SK-N-MC (cell line): ENCODE results near the gene MEGF8.

ENCODE experiments used
- DNase-seq: peaks from one replicate; pipeline ENCODE4 v3.0.0-alpha.2; 2011; ENCODE audit warnings: low read depth, low spot score
- H3K27ac ChIP-seq: fragments of 200-600 bp; sonication (generic); 2 replicates; pipeline ENCODE4 v1.5.1; 2016; ENCODE audit warnings: mixed run types
- H3K36me3 ChIP-seq: fragments of 200-600 bp; sonication (generic); 2 replicates; pipeline ENCODE4 v1.6.1; 2017; ENCODE audit warnings: antibody characterized with exemption, low read length, mixed read lengths; ENCODE audit not compliant: insufficient read depth
- H3K4me3 ChIP-seq: fragments of 200-600 bp; sonication (generic); 2 replicates; pipeline ENCODE4 v1.5.1; 2016
- H3K9ac ChIP-seq: fragments of 200-600 bp; sonication (generic); 2 replicates; pipeline ENCODE4 v1.8.0; 2017; ENCODE audit warnings: mixed run types, mixed read lengths; ENCODE audit not compliant: insufficient read length
- H3K9me3 ChIP-seq: fragments of 200-600 bp; sonication (generic); 2 replicates; pipeline ENCODE4 v1.6.1; 2017; ENCODE audit warnings: low read depth, mild to moderate bottlenecking, antibody characterized with exemption, low read length, moderate library complexity, mixed read lengths
- EZH2 ChIP-seq: fragments of 200-600 bp; sonication (generic); IDR thresholded peaks from one replicate; pipeline ENCODE4 v1.6.1; 2017; ENCODE audit warnings: antibody characterized with exemption
- FOXP2 ChIP-seq: optimal IDR thresholded peaks from 2 replicates; pipeline ENCODE3; 2011; ENCODE audit warnings: mild to moderate bottlenecking, moderate library complexity; ENCODE audit not compliant: insufficient read depth; ENCODE audit errors: extremely low read length, control extremely low read depth
- POLR2AphosphoS5 ChIP-seq: IDR thresholded peaks from 2 replicates; pipeline ENCODE4 v1.6.1; 2012; ENCODE audit warnings: mild to moderate bottlenecking, low read depth, low read length, borderline replicate concordance

MEGF8 gene

GRCh38 chr19:42343344-42344110 lies 18.1 kb downstream of the MEGF8 start:
- TF ChIP-seq POLR2AphosphoS5, result no peak
- no peak for TF ChIP-seq FOXP2
- no peak for TF ChIP-seq EZH2
- Histone ChIP-seq H3K27ac (no peak overlapping the region), H3K9ac (no peak overlapping the region), H3K36me3 (peaks cover 5% of the 10 kb centered on the region; the same call in 1 of the 2 replicates), H3K4me3 (no peak overlapping the region), H3K9me3 (no peaks in the 10 kb centered on the region)
- no peak for DNase-seq

GRCh38 chr19:42344336-42344893 lies 19.0 kb downstream of the MEGF8 start:
- H3K4me3 ChIP-seq, result no peak overlapping the region
- H3K36me3 ChIP-seq, result peaks cover 5% of the 10 kb centered on the region; the same call in 1 of the 2 replicates
- TF ChIP-seq EZH2 (no peak), FOXP2 (no peak), POLR2AphosphoS5 (no peak)
- no peak for DNase-seq
- no peak overlapping the region for H3K9ac ChIP-seq
- H3K27ac ChIP-seq, result no peak overlapping the region; the same call in 1 of the 2 replicates
- no peaks in the 10 kb centered on the region for H3K9me3 ChIP-seq

DNA sequence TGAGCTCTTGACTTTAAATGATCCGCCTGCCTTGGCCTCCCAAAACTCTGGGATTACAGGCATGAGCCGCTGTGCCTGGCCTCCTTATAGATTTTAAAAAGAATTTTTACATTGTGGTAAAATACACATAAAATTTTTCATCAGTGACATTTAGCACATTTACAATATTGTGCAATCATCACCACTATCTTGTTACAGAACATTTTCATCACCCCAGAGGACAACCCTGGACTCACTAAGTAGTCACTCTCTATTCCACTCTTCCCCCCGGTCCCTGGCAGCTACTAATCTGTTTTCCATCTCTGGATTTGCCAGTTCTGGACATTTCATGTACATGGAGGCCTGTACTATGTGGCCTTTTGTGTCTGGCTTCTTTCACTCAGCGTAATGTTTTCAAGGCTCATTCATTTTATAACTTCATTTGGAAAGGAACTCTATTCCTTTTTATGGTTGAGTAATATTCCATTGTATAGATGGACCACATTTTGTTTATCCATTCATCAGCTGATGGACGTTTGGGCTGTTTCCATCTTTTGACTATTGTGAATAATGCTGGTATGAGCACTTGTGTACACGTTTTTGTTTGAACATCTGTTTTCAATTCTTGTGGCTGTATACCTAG lies 19.9 kb downstream of the MEGF8 start:
- no peak overlapping the region for H3K9ac ChIP-seq
- H3K27ac ChIP-seq, result peak overlapping the region; percentile 9; the same call in 1 of the 2 replicates
- H3K9me3 ChIP-seq, result no peaks in the 10 kb centered on the region
- no peak overlapping the region for H3K4me3 ChIP-seq
- no peak for DNase-seq
- H3K36me3 ChIP-seq, result peaks cover 5% of the 10 kb centered on the region; the same call in 1 of the 2 replicates
- no peak for TF ChIP-seq POLR2AphosphoS5
- no peak for TF ChIP-seq FOXP2
- no peak for TF ChIP-seq EZH2

GRCh38 chr19:42348211-42348610 lies 22.8 kb downstream of the MEGF8 start:
- DNase-seq, result no peak
- Histone ChIP-seq H3K9ac (no peak overlapping the region), H3K9me3 (no peaks in the 10 kb centered on the region), H3K27ac (no peak overlapping the region), H3K36me3 (peaks cover 5% of the 10 kb centered on the region; the same call in 1 of the 2 replicates), H3K4me3 (no peak overlapping the region)
- no peak for TF ChIP-seq POLR2AphosphoS5
- TF ChIP-seq FOXP2, result no peak
- TF ChIP-seq EZH2, result no peak

DNA sequence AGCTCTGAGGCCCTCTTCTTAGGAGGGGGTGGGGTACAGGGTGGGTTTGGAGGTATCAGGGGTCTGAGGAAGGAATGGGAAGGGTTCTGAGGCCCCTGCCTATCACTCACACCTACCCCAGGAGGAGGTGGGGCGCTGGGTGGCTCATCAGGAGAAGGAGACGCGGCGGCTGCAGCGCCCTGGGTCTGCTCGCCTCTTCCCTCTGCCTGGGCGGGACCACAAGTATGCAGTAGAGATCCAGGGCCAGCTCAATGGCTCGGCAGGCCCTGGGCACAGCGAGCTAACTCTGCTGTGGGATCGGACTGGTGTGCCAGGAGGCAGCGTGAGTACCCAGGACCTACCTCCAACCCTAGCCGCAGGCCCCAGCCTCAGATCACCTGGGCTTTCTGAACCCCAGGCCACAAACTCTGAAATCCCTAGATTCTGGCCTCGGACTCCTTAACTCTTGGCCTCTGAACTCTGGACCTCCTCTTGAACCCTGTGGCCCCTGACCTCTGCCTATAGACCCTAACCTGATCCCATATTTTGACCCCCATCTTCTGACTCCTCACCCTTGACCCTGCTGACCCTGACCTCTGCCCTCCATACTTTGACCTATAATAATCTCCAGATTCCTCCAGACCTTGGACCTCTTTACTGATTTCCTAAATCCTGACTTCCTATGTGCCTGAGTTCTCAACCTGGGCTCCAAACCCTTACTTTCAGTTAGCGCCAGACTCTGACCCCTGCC lies 24.1 kb downstream of the MEGF8 start:
- peaks cover 5% of the 10 kb centered on the region; the same call in 1 of the 2 replicates for H3K36me3 ChIP-seq
- no peak overlapping the region for H3K9ac ChIP-seq
- H3K9me3 ChIP-seq, result no peaks in the 10 kb centered on the region
- DNase-seq, result no peak
- no peak overlapping the region for H3K27ac ChIP-seq
- H3K4me3 ChIP-seq, result no peak overlapping the region
- no peak for TF ChIP-seq EZH2

DNA sequence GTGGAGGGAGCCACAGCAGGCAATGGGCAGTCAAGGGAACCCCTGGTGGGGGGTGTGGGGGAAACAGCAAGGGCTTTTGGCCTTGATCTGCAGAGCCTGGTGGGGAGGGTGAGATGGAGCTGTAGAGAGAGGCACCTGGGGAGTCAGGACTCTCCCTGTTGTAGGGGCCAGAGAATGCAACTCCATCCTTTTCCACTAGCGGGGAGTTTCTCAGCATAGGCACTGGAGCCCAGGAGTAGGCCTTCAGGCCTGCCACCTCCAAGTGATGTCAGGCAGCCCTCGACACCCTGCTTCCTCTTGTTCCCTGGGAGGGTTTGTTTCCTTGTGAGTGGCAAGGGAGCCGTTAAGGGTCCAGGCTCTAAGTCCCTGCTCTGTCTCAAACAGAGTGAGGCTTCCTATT lies 25.0 kb downstream of the MEGF8 start:
- Histone ChIP-seq H3K27ac (no peak overlapping the region), H3K36me3 (peaks cover 3% of the 10 kb centered on the region; the same call in 1 of the 2 replicates), H3K9me3 (no peaks in the 10 kb centered on the region), H3K9ac (no peak overlapping the region), H3K4me3 (no peak overlapping the region)
- no peak for DNase-seq
- TF ChIP-seq FOXP2, result no peak
- no peak for TF ChIP-seq POLR2AphosphoS5
- TF ChIP-seq EZH2, result no peak

GRCh38 chr19:42351079-42351735 lies 25.8 kb downstream of the MEGF8 start:
- Histone ChIP-seq H3K9me3 (no peaks in the 10 kb centered on the region), H3K4me3 (no peak overlapping the region), H3K27ac (no peak overlapping the region), H3K36me3 (no peaks in the 10 kb centered on the region; the same call in 1 of the 2 replicates), H3K9ac (no peak overlapping the region)
- DNase-seq, result no peak
- no peak for TF ChIP-seq FOXP2
- no peak for TF ChIP-seq EZH2
- TF ChIP-seq POLR2AphosphoS5, result no peak
